Endothelial cell of umbilical vein (primary cell): ENCODE data around the gene AGTPBP1. TPM values are rescaled to one million over a fixed set of nuclear protein-coding genes. Genes with fewer than 3 reads are reported as not detected.

Experiments used
- BruUV-seq: library from RNA; stranded (reverse); fragments of 400-500 nt; replicated peaks from 2 replicates; lab custom pipeline; 2021; lab: Mats Ljungman, UMichigan
- CTCF ChIA-PET: fragments of 300-600, 350-600 bp; sonication (Branson Sonifier 250); formaldehyde crosslinking; loops from one replicate; lab custom pipeline; 2021; ENCODE audit warnings: antibody characterized with exemption, inconsistent platforms; lab: Charles Lee
- POLR2A ChIA-PET: fragments of 300-600, 350-600 bp; sonication (Branson Sonifier 250); formaldehyde crosslinking; loops from one replicate; lab custom pipeline; 2021; ENCODE audit warnings: antibody characterized with exemption, inconsistent platforms; lab: Charles Lee
- DNase-seq: peaks from one replicate; pipeline ENCODE4 v3.0.0-alpha.2; 2011; ENCODE audit warnings: low read depth, low spot score
- FAIRE-seq: peaks from 2 replicates; lab custom pipeline; 2011; peaks lifted over from hg19 to GRCh38; lab: Jason Lieb, UNC
- H2AFZ ChIP-seq: 2 replicates; pipeline ENCODE4 v1.6.0; 2012; ENCODE audit warnings: low read depth, low read length, control low read depth, inconsistent platforms
- H3K27ac ChIP-seq: 2 replicates; pipeline ENCODE4 v1.5.1; 2011; ENCODE audit warnings: low read depth, mild to moderate bottlenecking, control low read depth, low read length, moderate library complexity; ENCODE audit not compliant: insufficient read depth
- H3K27me3 ChIP-seq, 2 experiments: 2 replicates each; pipeline versions ENCODE4 v1.6.0 to v1.6.1; 2011; ENCODE audit warnings: low read length in 2 of 2, mixed read lengths in 1 of 2; ENCODE audit not compliant: control insufficient read depth in 2 of 2, insufficient read depth in 2 of 2
- H3K36me3 ChIP-seq, 2 experiments: 2 replicates in 1 of 2; 3 replicates in 1 of 2; pipeline ENCODE4 v1.5.1; 2011; ENCODE audit warnings: low read length in 2 of 2, mild to moderate bottlenecking in 1 of 2, moderate library complexity in 1 of 2; ENCODE audit not compliant: control insufficient read depth in 2 of 2, insufficient read depth in 2 of 2; ENCODE audit errors: extremely low read depth in 1 of 2
- H3K4me1 ChIP-seq: 3 replicates; pipeline ENCODE4 v1.5.1; 2011; ENCODE audit warnings: mild to moderate bottlenecking, low read length; ENCODE audit not compliant: control insufficient read depth, insufficient read depth; ENCODE audit errors: extremely low read depth
- H3K4me2 ChIP-seq: 2 replicates; pipeline ENCODE4 v1.6.1; 2011; ENCODE audit warnings: low read length, control low read depth, mixed read lengths; ENCODE audit not compliant: insufficient read depth
- H3K4me3 ChIP-seq, 3 experiments: fragments of 200-600 bp in 1 of 3; sonication (generic), shearing (Covaris generic) in 1 of 3; replicated peaks in 1 of 3; 2 replicates each; pipeline ENCODE4 v1.5.1; 2011 to 2016; ENCODE audit warnings: control low read depth in 3 of 3, low read length in 3 of 3, mild to moderate bottlenecking in 2 of 3, inconsistent platforms in 1 of 3, low read depth in 1 of 3, moderate library complexity in 1 of 3; ENCODE audit not compliant: insufficient read depth in 1 of 3
- H3K79me2 ChIP-seq: 2 replicates; pipeline ENCODE4 v1.6.0; 2012; ENCODE audit warnings: low read length, inconsistent platforms; ENCODE audit not compliant: control insufficient read depth, insufficient read depth
- H3K9ac ChIP-seq: replicated peaks from 2 replicates; pipeline ENCODE3; 2011; ENCODE audit warnings: low read length, control low read depth; ENCODE audit not compliant: insufficient read depth; ENCODE audit errors: extremely low read depth
- H3K9me1 ChIP-seq: replicated peaks from 3 replicates; pipeline ENCODE4 v1.6.0; 2011; ENCODE audit warnings: mild to moderate bottlenecking, low read length; ENCODE audit not compliant: control insufficient read depth, insufficient read depth; ENCODE audit errors: extremely low read depth
- H3K9me3 ChIP-seq: replicated peaks from 2 replicates; pipeline ENCODE4 v1.5.1; 2012; ENCODE audit warnings: low read length, inconsistent platforms; ENCODE audit not compliant: control insufficient read depth, insufficient read depth
- H4K20me1 ChIP-seq: replicated peaks from 2 replicates; pipeline ENCODE3; 2011; ENCODE audit warnings: mild to moderate bottlenecking, low read length; ENCODE audit not compliant: control insufficient read depth, insufficient read depth; ENCODE audit errors: extremely low read depth
- EZH2 ChIP-seq: IDR thresholded peaks from 2 replicates; pipeline ENCODE4 v1.6.1; 2012; ENCODE audit warnings: borderline replicate concordance, low read depth, mild to moderate bottlenecking, moderate library complexity, low read length, inconsistent platforms; ENCODE audit not compliant: severe bottlenecking
- FOS ChIP-seq: IDR thresholded peaks from 2 replicates; pipeline ENCODE4 v1.6.1; 2011; ENCODE audit warnings: mild to moderate bottlenecking, low read length, moderate library complexity, borderline replicate concordance; ENCODE audit not compliant: insufficient read depth
- GATA2 ChIP-seq: IDR thresholded peaks from 2 replicates; pipeline ENCODE4 v1.7.0; 2011; ENCODE audit warnings: low read depth, mild to moderate bottlenecking, moderate library complexity, mixed read lengths, low read length; ENCODE audit not compliant: insufficient read length, insufficient read depth
- JUN ChIP-seq: IDR thresholded peaks from 2 replicates; pipeline ENCODE4 v1.6.1; 2011; ENCODE audit warnings: borderline replicate concordance, low read depth; ENCODE audit not compliant: insufficient read length, insufficient read depth
- MYC ChIP-seq: IDR thresholded peaks from one replicate; pipeline ENCODE4 v1.6.1; 2011; ENCODE audit warnings: mild to moderate bottlenecking, low read depth, low read length
- POLR2A ChIP-seq: IDR thresholded peaks from 2 replicates; pipeline ENCODE4 v1.6.1; 2012; ENCODE audit warnings: low read depth, mild to moderate bottlenecking, control low read depth, low read length
- POLR2AphosphoS5 ChIP-seq: IDR thresholded peaks from 2 replicates; pipeline ENCODE4 v1.6.1; 2012; ENCODE audit warnings: low read depth, mild to moderate bottlenecking, control low read depth, low read length, moderate library complexity; ENCODE audit not compliant: insufficient read depth
- dilution Hi-C: fragments of 300-500 bp; cut with MboI; formaldehyde crosslinking; loops from one replicate; pipeline ENCODE4 v1.15.0; 2019; ENCODE audit warnings: low sequenced_read_pairs; ENCODE audit not compliant: extremely low pct_ligation_motif_present
- intact Hi-C: fragments of 100-400 bp; cut with micrococcal nuclease; formaldehyde crosslinking; loops from one replicate; pipeline ENCODE4 v1.10.0; 2022
- polyA plus RNA-seq, 4 experiments: library from polyadenylated mRNA; depleted of rRNA in 3 of 4; stranded (reverse) in 3 of 4; unstranded in 1 of 4; fragments of >200 nt; gene quantifications; 2 replicates each; pipeline versions ENCODE4 v1.2.1 to v1.2.3, GENCODE V29; 2011 to 2012; ENCODE audit warnings: missing spikeins in 1 of 4
- total RNA-seq: library from RNA; stranded (reverse); gene quantifications from 2 replicates; pipeline ENCODE4 v1.2.3, GENCODE V29; 2021
- TF ChIP-seq, protein P1 (sequence below): IDR thresholded peaks from 2 replicates; pipeline ENCODE4 v1.6.1; 2011; ENCODE audit not compliant: insufficient read depth, insufficient read length
- TF ChIP-seq, protein P2 (sequence below), 2 donors: IDR thresholded peaks; 1 replicate in 1 of 2; 2 replicates in 1 of 2; pipeline ENCODE4 v1.5.1; 2011; ENCODE audit warnings: low read length in 2 of 2, mild to moderate bottlenecking in 2 of 2, moderate library complexity in 2 of 2, control low read depth in 1 of 2, inconsistent platforms in 1 of 2, low read depth in 1 of 2; ENCODE audit not compliant: insufficient read depth in 1 of 2; ENCODE audit errors: extremely low read depth in 1 of 2

The AGTPBP1 gene
- total and polyA plus RNA-seq, 2 donors (not counting 3 experiments of a cell fraction or from before 2014, with no cell fraction given), result 4.2 to 18.4 TPM

DNA sequence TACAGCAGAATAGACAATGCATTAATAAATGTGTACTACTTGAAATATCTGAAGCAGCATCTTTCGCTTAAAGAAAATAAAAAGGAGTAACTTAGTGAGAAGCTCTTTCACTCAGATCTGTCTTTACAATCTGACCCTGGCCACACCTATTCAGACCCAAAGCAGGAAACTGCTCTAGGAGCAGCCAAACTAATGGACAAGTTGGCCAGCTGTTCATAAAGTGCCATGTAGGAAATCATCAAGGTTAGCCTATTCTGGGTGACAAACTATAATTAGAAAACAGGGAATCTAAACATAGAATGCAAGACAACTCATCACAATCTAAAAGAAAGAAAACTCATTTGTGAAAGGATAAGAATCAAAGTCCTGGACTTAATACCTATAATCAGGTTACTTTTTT lies 101.3 kb downstream of the AGTPBP1 start:
- no peak overlapping the region for H3K27ac ChIP-seq
- FAIRE-seq, result no peak
- H3K36me3 ChIP-seq, result no peaks in the 10 kb centered on the region
- H3K4me3 ChIP-seq, result no peak overlapping the region
- BruUV-seq, result no TSS peak
- H3K4me1 ChIP-seq, result no peaks in the 10 kb centered on the region
- no peak overlapping the region for H3K4me2 ChIP-seq
- H3K27me3 ChIP-seq, result no peaks in the 10 kb centered on the region
- no peak for TF ChIP-seq JUN
- TF ChIP-seq EZH2, result no peak
- TF ChIP-seq MYC, result no peak
- TF ChIP-seq, protein P1, sequence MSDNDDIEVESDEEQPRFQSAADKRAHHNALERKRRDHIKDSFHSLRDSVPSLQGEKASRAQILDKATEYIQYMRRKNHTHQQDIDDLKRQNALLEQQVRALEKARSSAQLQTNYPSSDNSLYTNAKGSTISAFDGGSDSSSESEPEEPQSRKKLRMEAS, result no peak
- no peak for TF ChIP-seq FOS
- no peak for TF ChIP-seq GATA2
- TF ChIP-seq, protein P2, sequence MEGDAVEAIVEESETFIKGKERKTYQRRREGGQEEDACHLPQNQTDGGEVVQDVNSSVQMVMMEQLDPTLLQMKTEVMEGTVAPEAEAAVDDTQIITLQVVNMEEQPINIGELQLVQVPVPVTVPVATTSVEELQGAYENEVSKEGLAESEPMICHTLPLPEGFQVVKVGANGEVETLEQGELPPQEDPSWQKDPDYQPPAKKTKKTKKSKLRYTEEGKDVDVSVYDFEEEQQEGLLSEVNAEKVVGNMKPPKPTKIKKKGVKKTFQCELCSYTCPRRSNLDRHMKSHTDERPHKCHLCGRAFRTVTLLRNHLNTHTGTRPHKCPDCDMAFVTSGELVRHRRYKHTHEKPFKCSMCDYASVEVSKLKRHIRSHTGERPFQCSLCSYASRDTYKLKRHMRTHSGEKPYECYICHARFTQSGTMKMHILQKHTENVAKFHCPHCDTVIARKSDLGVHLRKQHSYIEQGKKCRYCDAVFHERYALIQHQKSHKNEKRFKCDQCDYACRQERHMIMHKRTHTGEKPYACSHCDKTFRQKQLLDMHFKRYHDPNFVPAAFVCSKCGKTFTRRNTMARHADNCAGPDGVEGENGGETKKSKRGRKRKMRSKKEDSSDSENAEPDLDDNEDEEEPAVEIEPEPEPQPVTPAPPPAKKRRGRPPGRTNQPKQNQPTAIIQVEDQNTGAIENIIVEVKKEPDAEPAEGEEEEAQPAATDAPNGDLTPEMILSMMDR (IDR thresholded peaks at IDR 0.05; ENCODE audit: extremely low read depth in 1 of 2, insufficient read depth in 1 of 2, low read depth in 1 of 2, low read length in 2 of 2), result no peak
- TF ChIP-seq POLR2AphosphoS5, result no peak
- no peak for TF ChIP-seq POLR2A
- POLR2A ChIA-PET, result no interaction called here
- CTCF ChIA-PET, result interaction anchor here (0.5 to 1.7 kb wide), 2 partner anchors 30 to 1095 kb away, joined by 4 to 5 read pairs; no protein-coding TSS in a partner anchor
- no peak overlapping the region for H3K9ac ChIP-seq
- intact Hi-C loops, result no loop called here
- no peaks in the 10 kb centered on the region for H3K79me2 ChIP-seq
- DNase-seq, result no peak
- H3K9me3 ChIP-seq, result no peaks in the 10 kb centered on the region
- no peak overlapping the region for H2AFZ ChIP-seq
- no peaks in the 10 kb centered on the region for H3K9me1 ChIP-seq
- dilution Hi-C loops, result no loop called here
- H4K20me1 ChIP-seq, result no peaks in the 10 kb centered on the region
